Prostate gland (tissue), 2 donors: ENCODE results near the gene MAP2K7.

Experiments
- CTCF ChIP-seq, 4 experiments: fragments of 200-600 bp in 2 of 4; fragments of 450-650 bp in 2 of 4; sonication (generic) in 2 of 4; IDR thresholded peaks; 1 replicate in 3 of 4; 2 replicates in 1 of 4; pipeline ENCODE4 v1.5.1; 2016 to 2019; ENCODE audit warnings: antibody characterized with exemption in 4 of 4, mild to moderate bottlenecking in 2 of 4, moderate library complexity in 2 of 4
- POLR2AphosphoS5 ChIP-seq: sonication (generic); formaldehyde crosslinking; IDR thresholded peaks from one replicate; pipeline ENCODE4 v1.6.1; 2017; ENCODE audit warnings: antibody characterized with exemption

GRCh38 chr19:7916955-7917266 lies 13.2 kb downstream of the MAP2K7 start:
- TF ChIP-seq CTCF (IDR thresholded peaks at IDR 0.05) = no peak
- TF ChIP-seq POLR2AphosphoS5 = no peak
